Measurements from ENCODE around the gene ERICH6. TPM values are rescaled to one million over a fixed set of nuclear protein-coding genes. Genes with fewer than 3 reads are reported as not detected.

Gene ERICH6
- total RNA-seq, 2 donors from 2014 or later = 0.92 to 1.6 TPM

DNA sequence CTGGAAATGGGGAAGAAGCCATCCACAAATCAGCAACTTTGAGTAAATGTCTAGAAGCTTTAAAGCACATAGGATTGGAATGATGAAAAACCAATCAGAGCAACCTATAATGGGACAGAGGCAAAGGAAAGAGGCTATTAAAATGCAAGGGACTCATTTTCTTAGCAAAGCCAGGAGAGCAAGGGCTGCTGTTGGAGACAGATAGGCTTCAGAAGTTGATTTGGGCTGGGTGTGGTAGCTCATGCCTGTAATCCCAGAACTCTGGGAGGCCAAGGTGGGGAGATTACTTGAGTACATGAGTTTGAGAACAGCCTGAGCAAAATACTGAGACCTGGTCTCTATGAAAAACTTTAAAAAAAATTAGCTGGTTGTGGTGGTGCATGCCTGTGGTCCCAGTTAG is 16.1 kb downstream of the ERICH6 start:
- no peaks in the 10 kb centered on the region for H3K36me3 Mint-ChIP-seq (ENCODE audit: low read depth)
- H3K4me1 Mint-ChIP-seq = no peaks in the 10 kb centered on the region
- DNase-seq = no peak

GRCh38 chr3:150682824-150683223 is 20.9 kb downstream of the ERICH6 start:
- H3K9me3 ChIP-seq (ENCODE audit: control insufficient read depth, low read length, poor library complexity, severe bottlenecking) = no peaks in the 10 kb centered on the region
- Mint-ChIP-seq H3K27ac (peak overlapping the region; percentile 61), H3K36me3 (ENCODE audit: low read depth) (no peaks in the 10 kb centered on the region), H3K27me3 (no peaks in the 10 kb centered on the region), H3K4me3 (no peak overlapping the region), H3K4me1 (peaks cover 11% of the 10 kb centered on the region)
- no peak for DNase-seq
- ATAC-seq = no peak

More for the DNA sequence above, 16.1 kb downstream of the ERICH6 start:
- Mint-ChIP-seq H3K4me3 (no peak overlapping the region), H3K27ac (no peak overlapping the region), H3K27me3 (no peaks in the 10 kb centered on the region)
- no peak for ATAC-seq
- no peaks in the 10 kb centered on the region for H3K9me3 ChIP-seq (ENCODE audit: control insufficient read depth, low read length, poor library complexity, severe bottlenecking)

- H3K27ac Mint-ChIP-seq = peak overlapping the region; percentile 61
- H3K4me3 Mint-ChIP-seq = no peak overlapping the region
- peaks cover 11% of the 10 kb centered on the region for H3K4me1 Mint-ChIP-seq
- H3K36me3 Mint-ChIP-seq (ENCODE audit: low read depth) = no peaks in the 10 kb centered on the region
- DNase-seq (no peak), ATAC-seq (no peak)
- H3K27me3 Mint-ChIP-seq = no peaks in the 10 kb centered on the region
- no peaks in the 10 kb centered on the region for H3K9me3 ChIP-seq (ENCODE audit: control insufficient read depth, low read length, poor library complexity, severe bottlenecking)
Observed at GRCh38 chr3:150682279-150682678, 21.4 kb downstream of the ERICH6 start.

DNA sequence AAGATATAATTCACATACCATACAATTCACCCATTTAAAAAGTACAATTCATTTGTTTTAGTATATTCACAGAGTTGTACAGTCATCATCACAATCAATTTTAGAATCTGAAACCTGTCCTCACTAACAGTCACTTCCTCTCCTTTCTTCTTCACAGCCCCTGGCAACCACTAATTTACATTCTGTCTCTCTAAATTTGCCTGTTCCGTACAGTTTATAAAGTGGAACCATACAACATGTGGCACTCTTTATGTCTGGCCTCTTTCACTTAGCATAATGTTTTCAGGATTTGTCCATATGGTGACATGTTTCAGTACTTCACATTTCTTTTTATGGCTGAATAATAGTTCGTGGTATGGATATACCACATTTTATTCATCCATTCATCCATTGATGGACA is 22.7 kb downstream of the ERICH6 start:
- H3K4me1 Mint-ChIP-seq = peaks cover 11% of the 10 kb centered on the region
- DNase-seq (no peak), ATAC-seq (peak; percentile 92)
- peaks cover 3% of the 10 kb centered on the region for H3K36me3 Mint-ChIP-seq (ENCODE audit: low read depth)
- peak overlapping the region; percentile 37 for H3K4me3 Mint-ChIP-seq
- H3K27me3 Mint-ChIP-seq = no peaks in the 10 kb centered on the region
- H3K27ac Mint-ChIP-seq = peak overlapping the region; percentile 35
- H3K9me3 ChIP-seq (ENCODE audit: control insufficient read depth, low read length, poor library complexity, severe bottlenecking) = no peaks in the 10 kb centered on the region

GRCh38 chr3:150680562-150680961 is 23.2 kb downstream of the ERICH6 start:
- ATAC-seq = peak; percentile 29
- Mint-ChIP-seq H3K27me3 (no peaks in the 10 kb centered on the region), H3K27ac (peak overlapping the region; percentile 35), H3K36me3 (ENCODE audit: low read depth) (peaks cover 7% of the 10 kb centered on the region), H3K4me1 (peaks cover 11% of the 10 kb centered on the region), H3K4me3 (no peak overlapping the region)
- H3K9me3 ChIP-seq (ENCODE audit: control insufficient read depth, low read length, poor library complexity, severe bottlenecking) = no peaks in the 10 kb centered on the region
- DNase-seq = no peak

DNA sequence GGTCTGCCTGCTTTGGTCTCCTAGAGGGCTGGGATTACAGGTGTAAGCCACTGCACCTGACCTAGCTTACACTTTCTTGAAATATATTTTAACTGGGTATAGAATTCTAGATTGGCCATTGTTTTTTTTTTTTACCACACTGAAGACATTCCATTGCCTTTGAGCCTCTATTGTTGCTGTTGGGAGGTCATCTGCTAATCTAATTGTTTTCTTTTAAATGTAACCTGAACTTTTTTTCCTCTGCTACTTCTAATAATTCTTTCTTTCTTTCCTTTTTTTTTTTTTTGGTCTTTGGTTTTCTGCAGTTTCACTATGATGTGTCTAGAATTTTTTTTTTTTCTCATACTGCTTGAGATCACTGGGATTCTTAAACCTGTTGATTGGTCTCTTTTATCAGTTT is 28.1 kb downstream of the ERICH6 start:
- ATAC-seq (no peak), DNase-seq (no peak)
- Mint-ChIP-seq H3K4me1 (peaks cover 3% of the 10 kb centered on the region), H3K4me3 (no peak overlapping the region), H3K36me3 (ENCODE audit: low read depth) (peaks cover 7% of the 10 kb centered on the region), H3K27me3 (no peaks in the 10 kb centered on the region), H3K27ac (no peak overlapping the region)
- H3K9me3 ChIP-seq (ENCODE audit: control insufficient read depth, low read length, poor library complexity, severe bottlenecking) = no peaks in the 10 kb centered on the region

- Mint-ChIP-seq H3K4me1 (peaks cover 2% of the 10 kb centered on the region), H3K36me3 (ENCODE audit: low read depth) (peaks cover 7% of the 10 kb centered on the region), H3K4me3 (no peak overlapping the region), H3K27me3 (no peaks in the 10 kb centered on the region), H3K27ac (no peak overlapping the region)
- no peak for DNase-seq
- H3K9me3 ChIP-seq (ENCODE audit: control insufficient read depth, low read length, poor library complexity, severe bottlenecking) = no peaks in the 10 kb centered on the region
- no peak for ATAC-seq
Observed at GRCh38 chr3:150673966-150674365, 29.8 kb downstream of the ERICH6 start.

- Mint-ChIP-seq H3K36me3 (ENCODE audit: low read depth) (peaks cover 2% of the 10 kb centered on the region), H3K27me3 (no peaks in the 10 kb centered on the region), H3K27ac (no peak overlapping the region), H3K4me3 (peak overlapping the region; percentile 63), H3K4me1 (peaks cover 29% of the 10 kb centered on the region)
- no peak for DNase-seq
- no peaks in the 10 kb centered on the region for H3K9me3 ChIP-seq (ENCODE audit: control insufficient read depth, low read length, poor library complexity, severe bottlenecking)
- ATAC-seq = peak; percentile 53
Observed at GRCh38 chr3:150666167-150666566, 37.6 kb downstream of the ERICH6 start.

- peaks cover 2% of the 10 kb centered on the region for H3K36me3 Mint-ChIP-seq (ENCODE audit: low read depth)
- DNase-seq (no peak), ATAC-seq (no peak)
- no peak overlapping the region for H3K27ac Mint-ChIP-seq
- peaks cover 27% of the 10 kb centered on the region for H3K4me1 Mint-ChIP-seq
- H3K4me3 Mint-ChIP-seq = no peak overlapping the region
- no peaks in the 10 kb centered on the region for H3K27me3 Mint-ChIP-seq
- no peaks in the 10 kb centered on the region for H3K9me3 ChIP-seq (ENCODE audit: control insufficient read depth, low read length, poor library complexity, severe bottlenecking)
Observed at GRCh38 chr3:150663461-150663860, 40.3 kb downstream of the ERICH6 start.

DNA sequence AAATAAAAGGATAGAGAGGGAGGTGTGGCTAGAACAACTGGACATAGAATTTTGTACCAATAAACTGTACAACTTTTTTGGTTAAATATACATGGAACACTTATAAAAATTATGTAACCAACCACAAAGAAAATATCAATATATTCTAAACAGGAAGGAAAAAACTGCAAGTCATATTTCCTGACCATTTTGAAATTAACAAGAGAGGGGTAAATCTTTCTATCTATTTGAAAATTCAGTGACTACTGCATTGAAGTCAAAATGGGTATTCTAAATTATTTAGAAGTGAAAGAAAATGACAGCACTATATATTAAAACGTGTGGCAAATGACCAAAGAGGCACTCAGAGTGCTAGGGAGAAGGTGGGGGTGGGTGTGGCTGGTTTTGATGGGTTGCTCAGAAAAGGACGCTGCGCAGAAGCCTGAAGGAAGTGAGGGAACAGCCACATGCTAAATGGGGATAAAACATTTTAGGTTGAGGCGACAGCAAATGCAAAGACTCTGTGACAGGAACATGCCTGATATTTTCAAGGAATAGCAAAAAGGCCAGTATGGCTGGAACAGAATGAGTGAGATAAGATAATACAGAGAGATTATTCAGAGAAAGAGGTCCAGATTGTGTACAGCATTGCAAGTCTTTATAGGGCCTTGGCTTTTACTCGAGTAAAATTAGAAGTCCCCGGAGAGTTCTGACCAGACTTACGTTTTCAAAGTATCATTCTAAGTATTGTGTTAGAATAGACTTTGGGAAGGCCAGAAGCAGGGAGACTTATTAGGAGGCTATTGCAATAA is 41.1 kb downstream of the ERICH6 start:
- ATAC-seq (no peak), DNase-seq (no peak)
- H3K4me1 Mint-ChIP-seq = peaks cover 27% of the 10 kb centered on the region
- no peaks in the 10 kb centered on the region for H3K27me3 Mint-ChIP-seq
- H3K4me3 Mint-ChIP-seq = no peak overlapping the region
- H3K9me3 ChIP-seq (ENCODE audit: control insufficient read depth, low read length, poor library complexity, severe bottlenecking) = no peaks in the 10 kb centered on the region
- peak overlapping the region; percentile 34 for H3K27ac Mint-ChIP-seq
- H3K36me3 Mint-ChIP-seq (ENCODE audit: low read depth) = peaks cover 2% of the 10 kb centered on the region

DNA sequence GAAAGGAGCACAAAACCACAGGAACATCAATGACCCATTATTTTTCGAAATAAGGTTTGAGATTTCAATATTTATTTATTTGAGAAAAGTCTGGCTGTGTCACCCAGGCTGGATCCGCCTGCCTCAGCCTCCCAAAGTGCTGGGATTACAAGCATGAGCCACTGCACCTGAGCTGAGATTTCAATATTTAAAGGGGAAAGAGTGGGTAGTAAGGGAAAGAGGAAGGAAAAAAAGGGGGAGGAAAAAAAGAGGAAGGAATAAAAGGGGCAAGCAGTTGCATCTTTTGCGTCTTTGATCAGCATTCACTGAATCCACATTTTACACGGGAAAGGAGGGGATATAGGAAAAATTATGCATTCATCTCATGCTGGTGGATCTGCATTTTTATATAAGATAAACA is 47.4 kb downstream of the ERICH6 start:
- Mint-ChIP-seq H3K27me3 (peaks cover 5% of the 10 kb centered on the region), H3K27ac (no peak overlapping the region), H3K4me3 (no peak overlapping the region), H3K36me3 (ENCODE audit: low read depth) (peaks cover 2% of the 10 kb centered on the region), H3K4me1 (no peaks in the 10 kb centered on the region)
- no peak for DNase-seq
- ATAC-seq = no peak
- H3K9me3 ChIP-seq (ENCODE audit: control insufficient read depth, low read length, poor library complexity, severe bottlenecking) = no peaks in the 10 kb centered on the region

GRCh38 chr3:150653110-150653561 is 50.6 kb downstream of the ERICH6 start:
- Mint-ChIP-seq H3K36me3 (ENCODE audit: low read depth) (peaks cover 2% of the 10 kb centered on the region), H3K4me1 (no peaks in the 10 kb centered on the region), H3K27ac (no peak overlapping the region), H3K4me3 (no peak overlapping the region), H3K27me3 (peaks cover 5% of the 10 kb centered on the region)
- no peak for DNase-seq
- no peak for ATAC-seq
- no peaks in the 10 kb centered on the region for H3K9me3 ChIP-seq (ENCODE audit: control insufficient read depth, low read length, poor library complexity, severe bottlenecking)

- H3K9me3 ChIP-seq (ENCODE audit: control insufficient read depth, low read length, poor library complexity, severe bottlenecking) = no peaks in the 10 kb centered on the region
- Mint-ChIP-seq H3K4me1 (peaks cover 22% of the 10 kb centered on the region), H3K4me3 (no peak overlapping the region), H3K36me3 (ENCODE audit: low read depth) (no peaks in the 10 kb centered on the region), H3K27me3 (no peaks in the 10 kb centered on the region), H3K27ac (no peak overlapping the region)
- DNase-seq (no peak), ATAC-seq (no peak)
Observed at GRCh38 chr3:150640256-150640655, 63.5 kb downstream of the ERICH6 start.

DNA sequence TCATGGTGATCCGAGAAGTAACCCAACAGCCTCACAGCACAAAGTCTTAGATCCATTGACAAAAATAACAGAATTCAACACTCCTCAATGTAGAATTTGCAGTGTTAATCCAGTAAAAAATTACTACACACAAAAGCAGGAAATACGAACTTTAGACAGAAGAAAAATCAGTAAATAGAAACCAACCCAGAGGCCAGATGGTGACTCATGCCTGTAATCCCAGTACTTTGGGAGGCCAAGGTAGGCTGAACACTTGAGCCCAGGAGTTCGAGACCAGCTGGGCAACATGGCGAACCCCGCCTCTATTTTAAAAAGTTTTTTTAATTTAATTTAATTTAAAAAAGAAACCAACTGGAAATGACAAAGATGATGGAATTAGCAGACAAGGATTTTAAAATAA is 64.5 kb downstream of the ERICH6 start:
- no peak overlapping the region for H3K27ac Mint-ChIP-seq
- no peak for DNase-seq
- ATAC-seq = no peak
- peak overlapping the region; percentile 68 for H3K4me3 Mint-ChIP-seq
- H3K27me3 Mint-ChIP-seq = no peaks in the 10 kb centered on the region
- H3K4me1 Mint-ChIP-seq = peaks cover 28% of the 10 kb centered on the region
- no peaks in the 10 kb centered on the region for H3K9me3 ChIP-seq (ENCODE audit: control insufficient read depth, low read length, poor library complexity, severe bottlenecking)
- no peaks in the 10 kb centered on the region for H3K36me3 Mint-ChIP-seq (ENCODE audit: low read depth)
